ENCODE results near the gene MRGPRF.

MRGPRF gene

DNA sequence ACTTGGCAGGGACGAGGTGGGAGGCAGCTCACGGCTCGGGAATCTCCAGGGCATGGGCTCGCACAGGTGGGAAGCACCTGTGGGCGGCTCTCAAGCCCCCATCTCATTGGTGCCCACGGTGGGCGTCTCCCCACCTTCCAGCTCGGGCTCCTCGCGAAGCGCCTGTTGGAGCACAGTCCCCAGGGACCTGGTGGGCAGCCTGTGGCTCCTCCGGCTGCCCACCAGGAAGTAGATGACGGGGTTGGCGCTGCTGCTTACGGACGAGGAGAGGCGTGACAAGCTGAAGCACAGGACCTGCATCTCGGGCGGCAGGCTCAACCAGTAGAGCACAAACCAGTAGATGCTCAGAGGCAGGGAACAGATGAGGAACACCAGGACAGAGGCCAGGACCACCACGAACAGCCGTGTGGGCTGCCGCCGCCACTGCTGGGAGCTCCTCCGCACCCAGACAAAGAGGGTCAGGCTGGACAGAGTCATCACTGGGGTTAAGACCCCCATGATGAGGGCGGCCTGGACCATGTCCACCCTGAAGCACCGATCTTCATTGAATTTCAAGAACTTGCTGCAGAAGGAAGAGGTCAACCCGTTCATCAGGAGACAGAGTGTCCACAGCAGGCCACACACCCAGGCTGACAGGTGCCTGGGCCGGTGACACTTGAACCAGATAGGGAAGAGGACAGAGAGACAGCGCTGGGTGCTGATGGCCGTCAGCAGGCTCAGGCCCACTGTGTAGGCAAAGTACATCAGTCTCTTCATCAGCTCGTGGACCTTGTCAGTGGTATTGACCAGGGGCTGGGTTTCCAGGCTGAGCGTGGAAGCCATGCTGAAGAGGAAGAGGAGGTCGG is 32.9 kb downstream of the MRGPRF start:
- ChIA-PET POLR2A (no interaction called here), CTCF (interaction anchor here (2.2 kb wide), 1 partner anchor 9 kb away, joined by 9 read pairs; no protein-coding TSS in a partner anchor)
- DNase-seq (ENCODE audit: extremely low spot score) = no peak
- TF ChIP-seq, protein P1, sequence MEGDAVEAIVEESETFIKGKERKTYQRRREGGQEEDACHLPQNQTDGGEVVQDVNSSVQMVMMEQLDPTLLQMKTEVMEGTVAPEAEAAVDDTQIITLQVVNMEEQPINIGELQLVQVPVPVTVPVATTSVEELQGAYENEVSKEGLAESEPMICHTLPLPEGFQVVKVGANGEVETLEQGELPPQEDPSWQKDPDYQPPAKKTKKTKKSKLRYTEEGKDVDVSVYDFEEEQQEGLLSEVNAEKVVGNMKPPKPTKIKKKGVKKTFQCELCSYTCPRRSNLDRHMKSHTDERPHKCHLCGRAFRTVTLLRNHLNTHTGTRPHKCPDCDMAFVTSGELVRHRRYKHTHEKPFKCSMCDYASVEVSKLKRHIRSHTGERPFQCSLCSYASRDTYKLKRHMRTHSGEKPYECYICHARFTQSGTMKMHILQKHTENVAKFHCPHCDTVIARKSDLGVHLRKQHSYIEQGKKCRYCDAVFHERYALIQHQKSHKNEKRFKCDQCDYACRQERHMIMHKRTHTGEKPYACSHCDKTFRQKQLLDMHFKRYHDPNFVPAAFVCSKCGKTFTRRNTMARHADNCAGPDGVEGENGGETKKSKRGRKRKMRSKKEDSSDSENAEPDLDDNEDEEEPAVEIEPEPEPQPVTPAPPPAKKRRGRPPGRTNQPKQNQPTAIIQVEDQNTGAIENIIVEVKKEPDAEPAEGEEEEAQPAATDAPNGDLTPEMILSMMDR (IDR thresholded peaks at IDR 0.05; ENCODE audit: control extremely low read depth, extremely low read depth, low read depth, missing control alignments) = no peak

DNA sequence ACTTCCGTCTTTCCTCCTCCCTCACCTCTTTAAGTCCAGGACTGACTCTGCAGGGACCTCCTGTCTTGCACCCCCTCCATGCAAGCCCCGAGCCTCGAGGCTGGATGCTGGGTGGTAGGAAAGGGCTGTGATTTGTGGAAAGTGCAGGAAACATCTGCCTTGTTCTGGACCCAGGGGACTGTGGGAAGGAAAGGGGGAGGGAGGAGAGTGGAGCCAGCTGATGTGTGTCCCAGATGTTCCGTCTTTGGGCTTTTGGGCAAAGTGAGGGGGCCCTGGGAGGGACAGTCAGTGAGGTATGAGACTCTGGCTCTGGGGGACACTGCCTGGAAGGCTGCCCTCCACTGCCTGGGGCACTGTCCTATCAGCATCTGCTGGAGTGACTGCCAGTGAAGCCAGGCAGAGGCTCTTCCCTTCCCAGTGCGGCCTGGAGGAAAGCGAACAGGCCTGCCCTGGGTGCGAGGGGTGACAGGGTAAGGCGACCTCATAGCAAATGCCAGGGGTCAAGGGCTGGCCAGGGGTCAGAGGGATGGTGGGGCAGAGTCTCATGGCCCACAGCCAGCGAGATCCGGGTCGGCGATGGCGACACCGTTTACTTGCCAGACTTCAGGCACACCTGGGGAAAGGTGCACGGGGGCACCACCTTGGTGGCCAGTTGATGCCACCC is 34.0 kb downstream of the MRGPRF start:
- DNase-seq (ENCODE audit: extremely low spot score) = no peak
- ChIA-PET POLR2A (no interaction called here), CTCF (interaction anchor here (2.2 kb wide), 1 partner anchor 10 kb away, joined by 9 read pairs; no protein-coding TSS in a partner anchor)
- TF ChIP-seq, protein P1 (IDR thresholded peaks at IDR 0.05; ENCODE audit: control extremely low read depth, extremely low read depth, low read depth, missing control alignments) = no peak

DNA sequence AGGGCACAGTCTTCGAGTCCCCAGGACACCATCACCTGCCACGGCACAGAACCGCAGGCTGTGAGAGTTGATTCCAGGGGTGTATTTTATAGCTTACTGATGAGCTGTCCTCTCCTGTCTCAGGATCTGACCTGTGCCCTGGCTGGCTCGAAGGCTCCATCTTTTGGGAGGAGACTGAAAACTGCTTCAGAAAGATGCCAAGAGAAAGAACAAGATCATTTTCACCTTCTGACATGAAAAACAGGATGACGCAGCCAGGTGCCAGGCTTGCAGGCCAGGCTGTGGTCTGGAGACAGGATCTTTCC is 34.5 kb downstream of the MRGPRF start:
- DNase-seq (ENCODE audit: extremely low spot score) = no peak
- CTCF ChIA-PET = interaction anchor here (2.2 kb wide), 1 partner anchor 11 kb away, joined by 9 read pairs; no protein-coding TSS in a partner anchor
- TF ChIP-seq, protein P1 (IDR thresholded peaks at IDR 0.05; ENCODE audit: control extremely low read depth, extremely low read depth, low read depth, missing control alignments) = no peak
- POLR2A ChIA-PET = no interaction called here

DNA sequence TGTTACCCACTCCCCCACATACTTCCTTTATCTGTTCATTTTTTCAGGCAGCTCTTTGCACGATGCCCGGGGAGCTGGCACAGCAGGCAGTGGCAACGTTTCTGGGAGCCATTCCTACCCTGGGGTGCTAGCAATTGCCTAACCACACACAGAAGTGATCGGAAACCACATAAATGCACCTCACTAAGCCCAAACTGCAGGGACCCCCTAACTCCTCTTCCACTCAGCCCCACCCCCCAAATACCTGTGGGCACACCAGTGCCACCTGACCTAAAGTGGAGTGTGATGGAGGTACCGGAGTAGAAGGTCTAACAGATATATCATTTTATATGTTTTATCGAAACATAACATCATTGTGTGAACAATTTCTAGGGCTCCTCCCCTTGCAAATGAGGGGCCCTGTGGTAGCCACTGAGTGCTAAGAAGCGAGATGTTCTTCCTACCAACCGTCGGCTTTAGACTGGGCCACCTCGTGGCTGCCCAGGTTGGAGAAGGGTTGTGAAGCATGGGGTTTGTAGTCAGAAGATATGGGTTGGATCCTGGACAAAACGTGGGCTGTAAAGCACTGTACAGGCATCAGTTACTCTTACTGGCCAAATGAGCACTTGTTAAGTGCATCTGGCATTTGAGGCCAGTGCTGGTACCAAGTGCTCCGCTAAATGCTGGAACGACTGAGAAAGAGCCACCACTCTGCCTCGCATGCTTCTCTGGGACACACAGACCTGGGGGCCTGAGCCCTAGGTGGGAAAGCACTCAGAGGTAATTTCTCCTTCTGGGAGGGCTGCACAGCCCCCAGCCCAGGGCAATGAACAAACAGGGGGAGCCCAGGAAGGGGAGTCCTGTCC is 35.0 kb downstream of the MRGPRF start:
- TF ChIP-seq, protein P1 (IDR thresholded peaks at IDR 0.05; ENCODE audit: control extremely low read depth, extremely low read depth, low read depth, missing control alignments) = no peak
- CTCF ChIA-PET = interaction anchor here (1.0 to 2.2 kb wide), 2 partner anchors 11 to 19 kb away, joined by 3 to 9 read pairs; no protein-coding TSS in a partner anchor
- no peak for DNase-seq (ENCODE audit: extremely low spot score)
- POLR2A ChIA-PET = no interaction called here

DNA sequence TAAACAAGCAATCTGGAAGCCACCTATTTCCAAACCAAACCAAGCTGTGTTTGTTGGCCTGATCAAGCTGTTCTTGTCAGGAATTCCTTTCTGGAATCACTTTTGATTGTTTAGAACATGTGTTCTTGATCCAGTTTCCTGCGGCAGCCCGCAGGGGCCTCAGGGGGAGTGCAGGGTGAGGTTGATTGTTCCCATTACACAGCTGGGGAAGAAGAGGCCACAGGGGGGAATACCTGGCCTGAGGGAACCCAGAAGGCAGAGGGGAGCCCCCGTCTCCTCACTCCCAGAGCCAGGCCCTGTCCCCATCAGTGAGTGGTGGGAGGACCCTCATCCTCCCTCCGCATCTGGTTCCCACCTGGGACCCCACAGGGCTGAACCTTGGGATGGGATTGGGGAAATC is 36.5 kb downstream of the MRGPRF start:
- ChIA-PET POLR2A (no interaction called here), CTCF (no interaction called here)
- TF ChIP-seq, protein P1 (IDR thresholded peaks at IDR 0.05; ENCODE audit: control extremely low read depth, extremely low read depth, low read depth, missing control alignments) = no peak
- no peak for DNase-seq (ENCODE audit: extremely low spot score)

DNA sequence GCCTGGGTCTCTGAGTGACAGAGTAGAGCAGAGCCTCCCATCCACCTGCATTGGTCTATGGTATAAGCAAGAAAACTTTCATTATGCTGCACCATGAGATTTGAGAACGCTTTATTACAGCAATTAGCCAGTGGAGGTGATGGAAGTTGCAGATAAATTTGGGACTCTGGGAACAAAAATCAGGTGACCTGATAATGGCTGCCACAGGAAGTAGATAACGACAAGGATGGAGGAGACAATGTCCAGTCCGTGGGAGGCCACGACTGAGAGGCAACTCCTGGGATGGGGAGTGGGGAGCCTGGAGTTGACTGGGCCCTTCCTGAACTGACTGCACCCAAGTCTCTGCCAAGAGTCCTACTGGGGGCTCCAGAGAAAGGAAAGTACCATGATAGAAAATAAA is 37.0 kb downstream of the MRGPRF start:
- DNase-seq (ENCODE audit: extremely low spot score) = no peak
- CTCF ChIA-PET = no interaction called here
- POLR2A ChIA-PET = no interaction called here
- TF ChIP-seq, protein P1 (IDR thresholded peaks at IDR 0.05; ENCODE audit: control extremely low read depth, extremely low read depth, low read depth, missing control alignments) = no peak

Measured in GM10248 (cell line).